ENCODE data around the gene HES2. TPM values are rescaled to one million over a fixed set of nuclear protein-coding genes. Genes with fewer than 3 reads are reported as not detected.
"Not testable (repeated sequence)": the region's sequence is repeated elsewhere in the genome, so short reads cannot be mapped to it uniquely, and the experiment has no call there.

Gene HES2
- polyA plus RNA-seq, 1 donor from 2014 or later, result not detected

- H3K9me3 Mint-ChIP-seq, result no peaks in the 10 kb centered on the region
- peaks cover 6% of the 10 kb centered on the region for H3K27me3 Mint-ChIP-seq
- no peak overlapping the region for H3K4me3 Mint-ChIP-seq
- H3K36me3 Mint-ChIP-seq, result no peaks in the 10 kb centered on the region
- no peak overlapping the region for H3K27ac Mint-ChIP-seq
- peaks cover under 1% of the 10 kb centered on the region in 3 donors for H3K4me1 Mint-ChIP-seq
Measured at GRCh38 chr1:6399294-6399693, 20.4 kb downstream of the HES2 start.

- H3K27me3 Mint-ChIP-seq, result peaks cover 5% of the 10 kb centered on the region
- peaks cover 6 to 7% (median 6%) of the 10 kb centered on the region in 3 donors for H3K4me1 Mint-ChIP-seq
- no peaks in the 10 kb centered on the region for H3K9me3 Mint-ChIP-seq
- no peak overlapping the region for H3K27ac Mint-ChIP-seq
- H3K4me3 Mint-ChIP-seq, result peak overlapping the region in 2 of 4 donors; percentile 10 to 80
- H3K36me3 Mint-ChIP-seq, result no peaks in the 10 kb centered on the region
Measured at GRCh38 chr1:6397844-6398441, 21.8 kb downstream of the HES2 start.

GRCh38 chr1:6396998-6397397 lies 22.7 kb downstream of the HES2 start:
- H3K4me3 Mint-ChIP-seq, result peak overlapping the region in 1 of 4 donors; percentile 80
- no peaks in the 10 kb centered on the region for H3K9me3 Mint-ChIP-seq
- no peaks in the 10 kb centered on the region for H3K36me3 Mint-ChIP-seq
- H3K4me1 Mint-ChIP-seq, result peaks cover 10 to 12% (median 11%) of the 10 kb centered on the region in 3 donors
- peaks cover 4% of the 10 kb centered on the region for H3K27me3 Mint-ChIP-seq
- H3K27ac Mint-ChIP-seq, result peak overlapping the region in 1 of 3 donors; percentile 74

GRCh38 chr1:6395781-6396244 lies 23.9 kb downstream of the HES2 start:
- H3K27ac Mint-ChIP-seq, H3K36me3 Mint-ChIP-seq, H3K9me3 Mint-ChIP-seq: not testable (repeated sequence)

GRCh38 chr1:6395130-6395529 lies 24.6 kb downstream of the HES2 start:
- not testable (repeated sequence) for H3K36me3 Mint-ChIP-seq, H3K27me3 Mint-ChIP-seq, H3K9me3 Mint-ChIP-seq
- Mint-ChIP-seq H3K4me3 (peak overlapping the region in 3 of 4 donors; percentile 70 to 95 (median 85)), H3K27ac (peak overlapping the region in 2 of 3 donors; percentile 67 to 97), H3K4me1 (peaks cover 10 to 13% (median 11%) of the 10 kb centered on the region in 3 donors)

More at GRCh38 chr1:6395781-6396244, 23.9 kb downstream of the HES2 start:
- H3K4me1 Mint-ChIP-seq, result peaks cover 10 to 13% (median 11%) of the 10 kb centered on the region in 3 donors
- peak overlapping the region in 1 of 4 donors; percentile 33 for H3K4me3 Mint-ChIP-seq
- H3K27me3 Mint-ChIP-seq, result not testable (repeated sequence)

GRCh38 chr1:6393400-6394187 lies 26.1 kb downstream of the HES2 start, which contains the start of gene ACOT7:
ACOT7 (minus strand) TSS chr1:6393767; CDS start chr1:6393399, 368 bp downstream.
- H3K27ac Mint-ChIP-seq, result peak within 1 kb of the TSS; percentile 91 to 97 (median 96)
- no peaks in the 10 kb centered on the region for H3K9me3 Mint-ChIP-seq
- H3K4me1 Mint-ChIP-seq, result peaks cover 10 to 13% (median 11%) of the 10 kb centered on the region in 3 donors
- peaks cover 3% of the 10 kb centered on the region for H3K27me3 Mint-ChIP-seq
- H3K36me3 Mint-ChIP-seq, result no peaks in the 10 kb centered on the region
- H3K4me3 Mint-ChIP-seq, result peak within 1 kb of the TSS; percentile 85 to 96 (median 92)

- peak overlapping the region; percentile 83 to 94 (median 92) for H3K4me3 Mint-ChIP-seq
- H3K36me3 Mint-ChIP-seq, result no peaks in the 10 kb centered on the region
Measured at GRCh38 chr1:6392809-6393399, 26.8 kb downstream of the HES2 start.

GRCh38 chr1:6391951-6392808 lies 27.5 kb downstream of the HES2 start:
- Mint-ChIP-seq H3K4me3 (peak overlapping the region; percentile 75 to 90 (median 87)), H3K27me3 (peaks cover 3% of the 10 kb centered on the region), H3K27ac (peak overlapping the region in 2 of 3 donors; percentile 59 to 91), H3K9me3 (no peaks in the 10 kb centered on the region), H3K4me1 (peaks cover 10 to 13% (median 11%) of the 10 kb centered on the region in 3 donors), H3K36me3 (no peaks in the 10 kb centered on the region)

More at GRCh38 chr1:6392809-6393399, 26.8 kb downstream of the HES2 start:
- H3K9me3 Mint-ChIP-seq, result no peaks in the 10 kb centered on the region
- peaks cover 10 to 13% (median 11%) of the 10 kb centered on the region in 3 donors for H3K4me1 Mint-ChIP-seq
- peaks cover 3% of the 10 kb centered on the region for H3K27me3 Mint-ChIP-seq
- peak overlapping the region in 1 of 3 donors; percentile 91 for H3K27ac Mint-ChIP-seq

- Mint-ChIP-seq H3K4me1 (peaks cover 10 to 13% (median 11%) of the 10 kb centered on the region in 3 donors), H3K36me3 (no peaks in the 10 kb centered on the region), H3K9me3 (no peaks in the 10 kb centered on the region), H3K27me3 (peaks cover 3% of the 10 kb centered on the region), H3K27ac (no peak overlapping the region), H3K4me3 (no peak overlapping the region)
Measured at GRCh38 chr1:6389971-6390370, 29.7 kb downstream of the HES2 start.

GRCh38 chr1:6386371-6386949 lies 33.3 kb downstream of the HES2 start:
- no peaks in the 10 kb centered on the region for H3K4me1 Mint-ChIP-seq
- H3K4me3 Mint-ChIP-seq, result no peak overlapping the region
- H3K27me3 Mint-ChIP-seq, result peaks cover 3% of the 10 kb centered on the region
- no peak overlapping the region for H3K27ac Mint-ChIP-seq
- H3K36me3 Mint-ChIP-seq, result peaks cover 2% of the 10 kb centered on the region
- no peaks in the 10 kb centered on the region for H3K9me3 Mint-ChIP-seq

- Mint-ChIP-seq H3K36me3 (peaks cover 2% of the 10 kb centered on the region), H3K27me3 (no peaks in the 10 kb centered on the region), H3K9me3 (no peaks in the 10 kb centered on the region), H3K4me3 (peak overlapping the region in 1 of 4 donors; percentile 58), H3K4me1 (no peaks in the 10 kb centered on the region), H3K27ac (no peak overlapping the region)
Measured at GRCh38 chr1:6385488-6386191, 34.1 kb downstream of the HES2 start.

GRCh38 chr1:6384962-6385361 lies 34.8 kb downstream of the HES2 start:
- H3K27ac Mint-ChIP-seq, result no peak overlapping the region
- H3K4me1 Mint-ChIP-seq, result no peaks in the 10 kb centered on the region
- no peak overlapping the region for H3K4me3 Mint-ChIP-seq
- peaks cover 0 to 1% (median 0%) of the 10 kb centered on the region in 3 donors for H3K9me3 Mint-ChIP-seq
- no peaks in the 10 kb centered on the region for H3K27me3 Mint-ChIP-seq
- peaks cover 2% of the 10 kb centered on the region for H3K36me3 Mint-ChIP-seq

- Mint-ChIP-seq H3K27ac (no peak overlapping the region), H3K36me3 (peaks cover 3% of the 10 kb centered on the region), H3K9me3 (peaks cover 0 to 4% (median 0%) of the 10 kb centered on the region in 3 donors), H3K27me3 (no peaks in the 10 kb centered on the region), H3K4me3 (no peak overlapping the region), H3K4me1 (peaks cover 0 to under 1% (median 0%) of the 10 kb centered on the region in 3 donors)
Measured at GRCh38 chr1:6384135-6384534, 35.6 kb downstream of the HES2 start.

All from IgD-negative memory B cell (primary cell).